Lower lobe of right lung (tissue), 2 donors: ENCODE measurements around the gene IMMP2L. TPM values are rescaled to one million over a fixed set of nuclear protein-coding genes. Genes with fewer than 3 reads are reported as not detected.

Experiments used
- ATAC-seq, 2 donors: fragments of 200-7000 bp; cut with Tn5 transposase; one replicate each; pipeline ENCODE4 v1.9.1; 2020 to 2022; ENCODE audit warnings: mild to moderate bottlenecking in 2 of 2, moderate library complexity in 2 of 2
- DNase-seq: peaks from one replicate; pipeline ENCODE4 v3.0.0-alpha.2; 2020
- H3K27ac ChIP-seq: fragments of 200-600 bp; one replicate; pipeline ENCODE4 v1.8.0; 2022
- H3K27me3 ChIP-seq: fragments of 200-600 bp; one replicate; pipeline ENCODE4 v1.8.0; 2022; ENCODE audit warnings: low read depth
- H3K36me3 ChIP-seq: fragments of 200-600 bp; one replicate; pipeline ENCODE4 v1.8.0; 2022; ENCODE audit warnings: mild to moderate bottlenecking
- H3K4me1 ChIP-seq: fragments of 200-600 bp; one replicate; pipeline ENCODE4 v1.8.0; 2022
- H3K4me3 ChIP-seq: fragments of 200-600 bp; one replicate; pipeline ENCODE4 v1.8.0; 2022; ENCODE audit warnings: mild to moderate bottlenecking
- H3K9me3 ChIP-seq: fragments of 200-600 bp; one replicate; pipeline ENCODE4 v1.8.0; 2022
- intact Hi-C: fragments of 100-400 bp; cut with DNase I; formaldehyde crosslinking; loops from one replicate; pipeline ENCODE4 v1.11.0; 2022
- total RNA-seq: library from RNA; stranded (reverse); fragmentation: NEBNext Ultra II Directional; extraction: Animal tissue kit (Norgen Biotek cat#: 25700); gene quantifications from one replicate; pipeline ENCODE4 v1.2.1, GENCODE V29; 2021
- TF ChIP-seq, protein P1 (sequence below): fragments of 200-600 bp; IDR thresholded peaks from one replicate; pipeline ENCODE4 v1.8.0; 2022; ENCODE audit warnings: antibody characterized with exemption, mild to moderate bottlenecking
- donor health status: DM: no; HTN: yes; CAD: no; lungs with severe emphysema.

Gene IMMP2L
- total RNA-seq, 1 donor from 2014 or later, result 14.7 TPM

DNA sequence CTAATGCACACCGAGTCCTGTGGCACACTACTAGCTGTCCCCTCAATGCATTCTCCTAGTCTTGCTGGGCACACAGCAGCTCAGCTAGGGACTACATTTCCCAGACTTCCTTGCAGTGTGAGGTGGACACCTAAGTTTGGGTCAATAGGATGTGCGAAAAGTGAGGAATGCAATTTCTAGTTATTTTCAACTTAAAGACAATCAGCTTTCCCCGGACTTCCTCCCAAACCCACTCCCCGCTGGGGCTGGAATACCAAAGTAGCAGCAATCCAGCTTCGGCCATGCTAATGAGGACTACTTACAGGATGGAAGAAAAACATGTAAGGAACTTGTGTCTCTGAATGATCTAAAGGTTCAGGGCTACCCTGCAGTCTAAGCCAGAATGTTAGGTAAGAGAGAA lies 757.8 kb downstream of the IMMP2L start:
- no peaks in the 10 kb centered on the region for H3K27me3 ChIP-seq

DNA sequence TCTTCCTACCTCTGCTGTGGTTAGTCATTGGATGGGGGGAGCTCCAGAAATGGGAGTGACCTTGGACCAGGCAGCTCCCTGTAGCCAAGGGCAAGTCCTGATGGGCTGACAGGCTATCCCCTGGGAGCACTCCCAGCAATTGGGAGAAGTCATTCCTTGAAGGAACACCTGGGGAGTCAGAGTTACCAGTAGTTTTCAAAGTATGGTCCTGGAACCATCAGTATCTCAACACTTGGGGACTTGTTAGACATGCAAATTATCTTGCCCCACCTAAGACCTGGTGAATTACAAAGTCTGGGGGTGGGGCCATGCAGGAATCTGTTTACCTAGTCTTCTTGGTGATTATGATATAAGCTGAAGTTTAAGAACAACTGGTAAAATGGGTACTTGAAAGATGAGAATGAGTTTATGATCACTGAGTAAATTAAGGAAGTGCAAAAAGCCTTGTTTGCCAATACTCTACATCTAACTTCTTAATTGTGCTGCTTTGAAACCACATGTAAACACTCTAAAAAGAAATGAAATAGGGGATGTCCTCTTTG lies 758.6 kb downstream of the IMMP2L start:
- H3K4me1 ChIP-seq, result no peaks in the 10 kb centered on the region
- H3K36me3 ChIP-seq, result no peaks in the 10 kb centered on the region
- ATAC-seq, result no peak
- H3K27ac ChIP-seq, result no peak overlapping the region
- DNase-seq, result no peak
- no peak overlapping the region for H3K4me3 ChIP-seq
- no peaks in the 10 kb centered on the region for H3K27me3 ChIP-seq
- TF ChIP-seq, protein P1, sequence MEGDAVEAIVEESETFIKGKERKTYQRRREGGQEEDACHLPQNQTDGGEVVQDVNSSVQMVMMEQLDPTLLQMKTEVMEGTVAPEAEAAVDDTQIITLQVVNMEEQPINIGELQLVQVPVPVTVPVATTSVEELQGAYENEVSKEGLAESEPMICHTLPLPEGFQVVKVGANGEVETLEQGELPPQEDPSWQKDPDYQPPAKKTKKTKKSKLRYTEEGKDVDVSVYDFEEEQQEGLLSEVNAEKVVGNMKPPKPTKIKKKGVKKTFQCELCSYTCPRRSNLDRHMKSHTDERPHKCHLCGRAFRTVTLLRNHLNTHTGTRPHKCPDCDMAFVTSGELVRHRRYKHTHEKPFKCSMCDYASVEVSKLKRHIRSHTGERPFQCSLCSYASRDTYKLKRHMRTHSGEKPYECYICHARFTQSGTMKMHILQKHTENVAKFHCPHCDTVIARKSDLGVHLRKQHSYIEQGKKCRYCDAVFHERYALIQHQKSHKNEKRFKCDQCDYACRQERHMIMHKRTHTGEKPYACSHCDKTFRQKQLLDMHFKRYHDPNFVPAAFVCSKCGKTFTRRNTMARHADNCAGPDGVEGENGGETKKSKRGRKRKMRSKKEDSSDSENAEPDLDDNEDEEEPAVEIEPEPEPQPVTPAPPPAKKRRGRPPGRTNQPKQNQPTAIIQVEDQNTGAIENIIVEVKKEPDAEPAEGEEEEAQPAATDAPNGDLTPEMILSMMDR, result no peak
- intact Hi-C loops, result no loop called here
- no peaks in the 10 kb centered on the region for H3K9me3 ChIP-seq

More for the DNA sequence above, 757.8 kb downstream of the IMMP2L start:
- H3K27ac ChIP-seq, result no peak overlapping the region
- no peak overlapping the region for H3K4me3 ChIP-seq
- no peak for DNase-seq
- TF ChIP-seq, protein P1, result no peak
- H3K9me3 ChIP-seq, result no peaks in the 10 kb centered on the region
- H3K4me1 ChIP-seq, result no peaks in the 10 kb centered on the region
- intact Hi-C loops, result no loop called here
- no peak for ATAC-seq
- no peaks in the 10 kb centered on the region for H3K36me3 ChIP-seq

DNA sequence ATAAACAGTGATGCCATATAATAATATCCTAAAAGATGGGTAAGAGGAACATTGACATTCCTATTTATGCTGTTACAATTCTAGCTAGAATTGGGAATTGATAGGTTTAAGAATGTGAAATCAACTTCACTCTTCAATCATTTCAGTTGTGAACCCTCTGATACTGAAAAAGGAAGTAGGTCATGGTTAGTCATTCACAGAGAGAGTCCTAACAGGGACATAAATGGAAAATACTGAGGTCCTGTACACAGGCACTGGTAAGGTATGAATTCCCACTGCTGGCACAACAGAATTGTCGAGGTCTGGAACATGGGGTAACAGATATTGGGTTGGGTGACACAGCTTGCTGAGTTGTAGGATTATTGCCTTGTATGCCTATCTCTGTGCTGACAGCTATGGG lies 760.8 kb downstream of the IMMP2L start:
- DNase-seq, result no peak
- Histone ChIP-seq H3K27me3 (no peaks in the 10 kb centered on the region), H3K4me1 (no peaks in the 10 kb centered on the region), H3K36me3 (no peaks in the 10 kb centered on the region), H3K4me3 (no peak overlapping the region), H3K27ac (no peak overlapping the region), H3K9me3 (no peaks in the 10 kb centered on the region)
- TF ChIP-seq, protein P1, result no peak
- no peak for ATAC-seq
- intact Hi-C loops, result no loop called here

DNA sequence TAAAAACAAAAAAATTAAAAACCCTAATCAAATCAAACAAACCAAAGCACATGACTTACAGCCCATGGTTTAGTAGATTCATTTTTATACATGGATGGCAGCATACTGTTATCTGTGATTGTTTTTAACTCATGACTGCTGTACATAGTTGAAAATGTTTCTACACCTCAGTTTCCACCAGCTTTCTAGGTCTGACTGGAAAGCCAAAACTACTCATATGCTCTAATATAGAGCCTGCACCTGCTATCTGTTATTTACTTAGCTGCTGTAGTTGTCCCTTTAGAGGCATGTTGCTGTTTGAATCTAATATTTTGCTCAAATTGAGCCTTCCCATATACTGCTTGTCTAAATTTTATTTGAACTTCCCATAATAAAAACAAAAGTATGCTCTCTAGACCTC lies 761.3 kb downstream of the IMMP2L start:
- H3K4me3 ChIP-seq, result no peak overlapping the region
- TF ChIP-seq, protein P1, result no peak
- intact Hi-C loops, result no loop called here
- H3K27me3 ChIP-seq, result no peaks in the 10 kb centered on the region
- no peaks in the 10 kb centered on the region for H3K9me3 ChIP-seq
- ATAC-seq (no peak), DNase-seq (no peak)
- H3K4me1 ChIP-seq, result no peaks in the 10 kb centered on the region
- no peaks in the 10 kb centered on the region for H3K36me3 ChIP-seq
- H3K27ac ChIP-seq, result no peak overlapping the region

DNA sequence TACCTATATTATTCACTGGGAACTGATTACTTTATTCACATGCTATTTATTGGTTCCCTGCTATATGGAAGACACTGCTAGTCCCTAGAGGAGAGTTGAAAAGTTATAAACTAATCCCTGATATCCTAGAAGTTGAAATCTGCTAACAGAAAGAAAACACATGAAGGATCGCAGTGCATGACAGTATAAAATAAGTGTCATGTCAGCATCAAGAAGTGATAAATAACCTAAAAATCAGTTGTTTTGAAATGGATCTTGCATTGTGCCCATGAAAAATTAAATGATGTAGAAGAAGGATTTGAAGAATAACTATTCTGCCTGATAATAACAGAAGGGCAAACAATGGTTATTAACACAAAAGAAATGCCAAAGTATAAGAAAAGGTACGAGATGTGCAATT lies 764.6 kb downstream of the IMMP2L start:
- no peak for ATAC-seq
- no peaks in the 10 kb centered on the region for H3K4me1 ChIP-seq
- intact Hi-C loops, result no loop called here
- no peak overlapping the region for H3K27ac ChIP-seq
- no peak overlapping the region for H3K4me3 ChIP-seq
- no peaks in the 10 kb centered on the region for H3K27me3 ChIP-seq
- H3K9me3 ChIP-seq, result no peaks in the 10 kb centered on the region
- TF ChIP-seq, protein P1, result no peak
- DNase-seq, result no peak
- no peaks in the 10 kb centered on the region for H3K36me3 ChIP-seq

DNA sequence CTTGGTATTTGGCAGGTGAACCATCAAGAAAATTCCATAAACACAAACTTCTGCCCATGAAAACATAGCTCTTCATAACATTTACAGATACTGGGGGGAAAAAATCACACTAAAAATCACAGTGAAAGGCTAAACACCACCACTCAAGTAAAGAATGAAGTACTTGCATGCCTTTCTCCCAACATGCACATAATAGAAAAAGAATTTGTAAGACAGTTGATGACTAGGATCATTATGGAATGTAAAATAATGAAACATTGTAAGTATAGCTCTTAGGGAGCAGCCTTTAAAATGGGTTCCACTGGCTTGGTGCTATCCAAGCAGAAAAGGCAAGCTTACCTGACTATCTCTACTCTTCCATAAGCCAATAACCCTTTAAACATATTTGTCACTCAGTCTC lies 771.3 kb downstream of the IMMP2L start:
- no peaks in the 10 kb centered on the region for H3K36me3 ChIP-seq
- no peaks in the 10 kb centered on the region for H3K9me3 ChIP-seq
- intact Hi-C loops, result no loop called here
- ATAC-seq (no peak), DNase-seq (no peak)
- no peak overlapping the region for H3K27ac ChIP-seq
- TF ChIP-seq, protein P1, result no peak
- no peaks in the 10 kb centered on the region for H3K27me3 ChIP-seq
- H3K4me1 ChIP-seq, result no peaks in the 10 kb centered on the region
- no peak overlapping the region for H3K4me3 ChIP-seq
